Measurements from ENCODE around the gene OPRL1.

OPRL1 gene

DNA sequence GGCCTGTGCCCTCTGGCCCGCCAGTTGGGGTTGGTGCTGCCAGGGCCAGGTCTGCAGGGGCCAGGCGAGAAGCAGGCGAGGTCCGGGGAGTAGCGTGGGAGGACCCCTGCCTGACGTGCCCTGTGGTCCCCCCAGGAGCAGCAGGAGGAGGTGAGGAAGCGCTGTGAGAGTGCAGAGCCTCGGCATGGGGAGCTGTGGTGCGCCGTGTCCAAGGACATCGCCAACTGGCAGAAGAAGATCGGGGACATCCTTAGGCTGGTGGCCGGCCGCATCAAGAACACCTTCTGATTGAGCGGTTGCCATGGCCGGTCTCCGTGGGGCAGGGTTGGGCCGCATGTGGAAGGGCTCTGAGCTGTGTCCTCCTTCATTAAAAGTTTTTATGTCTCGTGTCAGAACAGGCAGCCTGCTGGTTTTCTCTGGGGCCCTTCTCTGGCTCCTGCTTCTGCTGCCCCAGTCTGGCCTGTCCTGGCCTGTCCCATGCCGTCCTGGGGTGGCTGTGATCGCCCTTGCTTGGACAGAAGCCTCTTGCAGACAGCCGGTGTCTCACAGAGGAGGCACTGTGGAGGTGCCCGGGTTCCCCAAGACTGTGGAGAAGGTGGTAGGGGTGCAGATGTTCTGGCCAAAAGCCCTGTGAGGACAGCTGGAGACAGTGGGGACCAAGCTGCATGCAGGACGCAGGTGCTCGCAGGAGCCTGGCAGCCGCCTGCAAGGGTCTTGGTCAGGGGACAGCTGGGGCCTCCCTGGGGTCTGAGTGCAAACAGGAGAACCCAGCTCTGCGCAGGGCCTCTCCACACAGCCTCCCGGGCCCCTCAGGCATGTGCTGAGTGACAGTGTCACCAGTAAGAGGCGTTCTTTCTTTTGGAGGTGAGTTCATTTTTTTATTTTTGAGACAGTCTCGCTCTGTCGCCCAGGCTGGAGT, 46.9 kb upstream of the OPRL1 start:
- Histone ChIP-seq H2BK12ac (ENCODE audit: low read length) (no peak overlapping the region), H3K4ac (ENCODE audit: low read depth, low read length) (no peak overlapping the region), H3K4me1 (ENCODE audit: control insufficient read depth in 1 of 2, insufficient read depth in 2 of 2, low read length in 2 of 2) (peaks cover 29 to 31% of the 10 kb centered on the region in 2 experiments), H2BK5ac (ENCODE audit: low read depth, low read length, poor library complexity) (no peak overlapping the region), H4K91ac (ENCODE audit: low read depth, low read length) (no peak overlapping the region), H3K14ac (ENCODE audit: low read length) (no peak overlapping the region), H3K79me2 (ENCODE audit: control insufficient read depth, insufficient read depth, low read length, poor library complexity) (peaks cover 1% of the 10 kb centered on the region), H2AK5ac (ENCODE audit: low read length) (no peak overlapping the region), H3K36me3 (ENCODE audit: control insufficient read depth in 1 of 2, insufficient read depth in 2 of 2, low read length in 2 of 2) (peaks cover 54% of the 10 kb centered on the region in 2 experiments), H3K9me3 (ENCODE audit: insufficient read depth, low read depth, low read length) (no peaks in the 10 kb centered on the region), H3K18ac (ENCODE audit: low read length) (no peak overlapping the region), H3K4me2 (ENCODE audit: low read length) (no peak overlapping the region), H3K4me3 (ENCODE audit: low read depth, low read length) (no peak overlapping the region), H2BK120ac (ENCODE audit: insufficient read depth, low read length, poor library complexity) (no peak overlapping the region), H3K27ac (ENCODE audit: low read depth, low read length) (no peak overlapping the region), H4K12ac (ENCODE audit: low read depth, low read length) (no peak overlapping the region), H3K27me3 (ENCODE audit: insufficient read depth, low read length) (no peaks in the 10 kb centered on the region), H4K8ac (ENCODE audit: low read depth, low read length) (no peak overlapping the region), H3K23ac (ENCODE audit: low read length) (no peak overlapping the region), H3K79me1 (ENCODE audit: low read length) (peaks cover 4% of the 10 kb centered on the region), H2AFZ (ENCODE audit: insufficient read depth, low read length, poor library complexity) (no peak overlapping the region), H3K9ac (ENCODE audit: low read length) (no peak overlapping the region)
- WGBS (ENCODE audit: extremely low coverage, insufficient coverage, insufficient read length), result no CpG with 5 or more reads among the region's 31 CpGs
- no peak for DNase-seq

DNA sequence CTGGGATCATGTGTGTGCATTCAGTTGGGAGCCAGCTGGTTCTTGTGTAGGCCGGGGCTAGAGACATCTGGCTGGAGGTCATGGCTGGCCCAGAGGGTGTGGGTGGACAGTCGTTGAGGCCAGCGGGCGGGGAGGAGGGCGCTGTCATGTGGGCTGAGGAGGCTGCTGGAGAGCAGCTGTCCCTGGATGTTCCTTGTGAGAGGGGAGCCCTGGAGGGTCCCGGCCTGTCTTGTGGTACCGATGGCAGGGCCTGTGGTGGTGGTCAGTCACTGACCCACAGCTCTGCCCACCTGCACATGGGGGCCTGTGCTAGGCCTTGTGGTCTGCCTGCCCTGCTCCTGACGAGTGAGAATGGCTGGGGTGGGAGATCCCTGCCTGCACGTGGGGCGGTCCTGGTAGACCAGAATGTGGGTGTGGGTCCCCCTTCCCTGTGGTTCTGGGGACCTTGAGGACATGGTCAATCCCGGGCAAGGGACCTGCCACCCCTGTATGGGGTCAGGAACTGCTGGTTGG, 45.8 kb upstream of the OPRL1 start:
- Histone ChIP-seq H3K18ac (ENCODE audit: low read length) (no peak overlapping the region), H3K4me3 (ENCODE audit: low read depth, low read length) (peak overlapping the region; percentile 7), H3K23ac (ENCODE audit: low read length) (no peak overlapping the region), H3K14ac (ENCODE audit: low read length) (no peak overlapping the region), H2BK12ac (ENCODE audit: low read length) (no peak overlapping the region), H3K4me1 (ENCODE audit: control insufficient read depth in 1 of 2, insufficient read depth in 2 of 2, low read length in 2 of 2) (peaks cover 26 to 28% of the 10 kb centered on the region in 2 experiments), H2BK120ac (ENCODE audit: insufficient read depth, low read length, poor library complexity) (no peak overlapping the region), H3K9ac (ENCODE audit: low read length) (no peak overlapping the region), H4K12ac (ENCODE audit: low read depth, low read length) (no peak overlapping the region), H4K91ac (ENCODE audit: low read depth, low read length) (no peak overlapping the region), H3K36me3 (ENCODE audit: control insufficient read depth in 1 of 2, insufficient read depth in 2 of 2, low read length in 2 of 2) (peaks cover 45 to 50% of the 10 kb centered on the region in 2 experiments), H2AK5ac (ENCODE audit: low read length) (no peak overlapping the region), H3K79me2 (ENCODE audit: control insufficient read depth, insufficient read depth, low read length, poor library complexity) (no peaks in the 10 kb centered on the region), H3K4me2 (ENCODE audit: low read length) (no peak overlapping the region), H3K27ac (ENCODE audit: low read depth, low read length) (no peak overlapping the region), H2AFZ (ENCODE audit: insufficient read depth, low read length, poor library complexity) (no peak overlapping the region), H4K8ac (ENCODE audit: low read depth, low read length) (no peak overlapping the region), H3K27me3 (ENCODE audit: insufficient read depth, low read length) (no peaks in the 10 kb centered on the region), H3K4ac (ENCODE audit: low read depth, low read length) (no peak overlapping the region), H3K79me1 (ENCODE audit: low read length) (peaks cover 4% of the 10 kb centered on the region), H3K9me3 (ENCODE audit: insufficient read depth, low read depth, low read length) (no peaks in the 10 kb centered on the region), H2BK5ac (ENCODE audit: low read depth, low read length, poor library complexity) (no peak overlapping the region)
- DNase-seq, result no peak
- WGBS (ENCODE audit: extremely low coverage, insufficient coverage, insufficient read length), result no CpG with 5 or more reads among the region's 11 CpGs

DNA sequence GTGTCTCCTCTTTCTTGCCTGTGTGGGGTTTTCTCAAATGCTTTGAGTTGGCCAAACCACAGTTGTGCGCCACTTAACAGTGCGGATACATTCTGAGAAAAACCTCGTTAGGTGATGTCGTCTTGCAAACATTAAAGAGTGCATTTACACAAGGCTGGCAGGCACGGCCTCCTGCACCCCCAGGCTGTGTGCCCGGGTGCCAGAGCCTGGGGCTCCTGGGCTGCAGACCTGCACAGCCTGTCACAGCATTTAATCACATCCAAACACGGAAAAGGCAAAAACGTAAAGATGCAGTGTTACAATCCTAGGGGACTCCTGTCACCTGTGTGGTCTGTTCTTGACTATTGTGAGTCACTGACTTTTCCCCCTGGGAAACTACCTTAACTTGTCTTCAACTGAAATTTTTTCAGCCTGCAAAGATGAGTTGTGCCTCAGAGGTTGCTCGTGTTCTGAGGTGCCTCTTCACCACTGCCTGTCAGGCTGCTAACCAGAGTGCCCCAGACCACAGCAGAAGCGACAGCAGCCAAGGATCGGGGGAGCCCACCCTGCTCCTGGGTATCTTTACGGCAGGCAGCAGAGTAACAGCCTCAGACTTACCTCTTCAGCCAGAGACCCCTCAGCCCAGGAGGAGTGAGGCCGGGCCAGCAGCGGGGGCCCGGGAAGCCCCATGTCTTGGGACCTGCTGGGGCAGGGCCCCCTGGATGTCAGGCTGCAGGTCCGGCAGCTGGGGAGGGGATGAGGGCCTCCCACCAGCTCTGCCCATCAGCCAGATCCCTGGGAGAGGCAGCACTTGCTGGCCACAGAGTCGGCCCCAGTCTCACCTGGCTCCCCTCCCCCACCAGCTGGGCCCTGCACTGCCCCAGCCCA, 44.6 kb upstream of the OPRL1 start:
- Histone ChIP-seq H4K12ac (ENCODE audit: low read depth, low read length) (no peak overlapping the region), H2BK5ac (ENCODE audit: low read depth, low read length, poor library complexity) (no peak overlapping the region), H3K36me3 (ENCODE audit: control insufficient read depth in 1 of 2, insufficient read depth in 2 of 2, low read length in 2 of 2) (peaks cover 32 to 37% of the 10 kb centered on the region in 2 experiments), H3K4ac (ENCODE audit: low read depth, low read length) (no peak overlapping the region), H3K4me1 (ENCODE audit: control insufficient read depth in 1 of 2, insufficient read depth in 2 of 2, low read length in 2 of 2) (peaks cover 26 to 29% of the 10 kb centered on the region in 2 experiments), H4K8ac (ENCODE audit: low read depth, low read length) (no peak overlapping the region), H3K79me1 (ENCODE audit: low read length) (peaks cover 4% of the 10 kb centered on the region), H2BK120ac (ENCODE audit: insufficient read depth, low read length, poor library complexity) (no peak overlapping the region), H3K18ac (ENCODE audit: low read length) (no peak overlapping the region), H3K9me3 (ENCODE audit: insufficient read depth, low read depth, low read length) (no peaks in the 10 kb centered on the region), H3K79me2 (ENCODE audit: control insufficient read depth, insufficient read depth, low read length, poor library complexity) (no peaks in the 10 kb centered on the region), H2AK5ac (ENCODE audit: low read length) (no peak overlapping the region), H2AFZ (ENCODE audit: insufficient read depth, low read length, poor library complexity) (no peak overlapping the region), H3K9ac (ENCODE audit: low read length) (no peak overlapping the region), H3K27me3 (ENCODE audit: insufficient read depth, low read length) (no peaks in the 10 kb centered on the region), H3K4me2 (ENCODE audit: low read length) (no peak overlapping the region), H3K23ac (ENCODE audit: low read length) (no peak overlapping the region), H3K4me3 (ENCODE audit: low read depth, low read length) (no peak overlapping the region), H4K91ac (ENCODE audit: low read depth, low read length) (no peak overlapping the region), H3K14ac (ENCODE audit: low read length) (no peak overlapping the region), H2BK12ac (ENCODE audit: low read length) (no peak overlapping the region), H3K27ac (ENCODE audit: low read depth, low read length) (no peak overlapping the region)
- DNase-seq, result no peak
- no CpG with 5 or more reads among the region's 17 CpGs for WGBS (ENCODE audit: extremely low coverage, insufficient coverage, insufficient read length)

DNA sequence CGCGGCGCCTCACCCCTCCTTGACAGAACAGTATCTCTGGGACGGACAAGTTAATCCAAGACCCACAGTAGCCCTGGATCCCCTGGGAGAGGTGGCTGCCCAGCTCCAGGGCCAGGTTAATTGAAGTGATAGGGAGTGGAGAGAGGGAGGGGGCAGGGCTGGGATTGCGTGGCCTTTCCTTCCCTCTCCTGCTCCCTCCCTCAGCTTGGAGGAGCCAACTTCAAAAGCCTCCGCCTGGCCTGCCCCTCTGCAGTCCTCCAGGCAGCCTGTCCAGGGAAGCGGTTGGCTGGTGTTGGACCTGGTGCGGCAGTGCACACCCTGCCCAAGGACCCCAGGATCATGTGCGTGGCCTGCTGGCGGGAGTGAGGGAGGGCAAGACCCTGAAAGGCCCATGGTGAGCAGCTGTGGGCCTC, 43.9 kb upstream of the OPRL1 start, which contains the start of gene C20orf204:
C20orf204 (plus strand) TSS at position 250 of the 413 bp plus-strand sequence; CDS start at position 392, 142 bp downstream.
- no peak within 1 kb of the TSS for H2AFZ ChIP-seq (ENCODE audit: insufficient read depth, low read length, poor library complexity)
- DNase-seq, result no peak
- H3K27ac ChIP-seq (ENCODE audit: low read depth, low read length), result no peak within 1 kb of the TSS
- H3K14ac ChIP-seq (ENCODE audit: low read length), result no peak within 1 kb of the TSS
- peak within 1 kb of the TSS; percentile 12 for H2AK5ac ChIP-seq (ENCODE audit: low read length)
- H3K9me3 ChIP-seq (ENCODE audit: insufficient read depth, low read depth, low read length), result no peaks in the 10 kb centered on the region
- H2BK120ac ChIP-seq (ENCODE audit: insufficient read depth, low read length, poor library complexity), result no peak within 1 kb of the TSS
- H4K12ac ChIP-seq (ENCODE audit: low read depth, low read length), result no peak within 1 kb of the TSS
- no peaks in the 10 kb centered on the region for H3K27me3 ChIP-seq (ENCODE audit: insufficient read depth, low read length)
- no CpG with 5 or more reads among the region's 10 CpGs for WGBS (ENCODE audit: extremely low coverage, insufficient coverage, insufficient read length)
- no peak within 1 kb of the TSS for H3K23ac ChIP-seq (ENCODE audit: low read length)
- H3K4me2 ChIP-seq (ENCODE audit: low read length), result no peak within 1 kb of the TSS
- H3K79me1 ChIP-seq (ENCODE audit: low read length), result peaks cover 4% of the 10 kb centered on the region
- H3K4me1 ChIP-seq (ENCODE audit: control insufficient read depth in 1 of 2, insufficient read depth in 2 of 2, low read length in 2 of 2), result peaks cover 26 to 29% of the 10 kb centered on the region in 2 experiments
- H4K8ac ChIP-seq (ENCODE audit: low read depth, low read length), result no peak within 1 kb of the TSS
- no peak within 1 kb of the TSS for H3K4ac ChIP-seq (ENCODE audit: low read depth, low read length)
- no peak within 1 kb of the TSS for H2BK5ac ChIP-seq (ENCODE audit: low read depth, low read length, poor library complexity)
- no peaks in the 10 kb centered on the region for H3K79me2 ChIP-seq (ENCODE audit: control insufficient read depth, insufficient read depth, low read length, poor library complexity)
- H3K4me3 ChIP-seq (ENCODE audit: low read depth, low read length), result no peak within 1 kb of the TSS
- peak within 1 kb of the TSS; percentile 22 for H3K18ac ChIP-seq (ENCODE audit: low read length)
- H3K9ac ChIP-seq (ENCODE audit: low read length), result no peak within 1 kb of the TSS
- H3K36me3 ChIP-seq (ENCODE audit: control insufficient read depth in 1 of 2, insufficient read depth in 2 of 2, low read length in 2 of 2), result peaks cover 28 to 31% of the 10 kb centered on the region in 2 experiments
- H4K91ac ChIP-seq (ENCODE audit: low read depth, low read length), result peak within 1 kb of the TSS; percentile 2
- H2BK12ac ChIP-seq (ENCODE audit: low read length), result no peak within 1 kb of the TSS
